GM12878 (cell line): Measurements from ENCODE around the gene ISCU. TPM values are rescaled to one million over a fixed set of nuclear protein-coding genes. Genes with fewer than 3 reads are reported as not detected.

ENCODE experiments used
- ATAC-seq: fragments of 200-7000 bp; cut with Tn5 transposase; 3 replicates; pipeline ENCODE4 v1.9.1; 2020; ENCODE audit warnings: mild to moderate bottlenecking, moderate library complexity
- BruUV-seq: library from RNA; stranded (reverse); fragments of 400-500 nt; replicated peaks from 2 replicates; lab custom pipeline; 2021; lab: Mats Ljungman, UMichigan
- CTCF ChIA-PET: fragments of 300-600 bp; sonication (Branson Sonifier 250); formaldehyde crosslinking; extraction: SDS; loops from one replicate; lab custom pipeline; 2021; ENCODE audit warnings: inconsistent platforms; lab: Yijun Ruan, JAX
- POLR2A ChIA-PET: fragments of 350-600 bp; formaldehyde crosslinking; extraction: SDS; loops from one replicate; lab custom pipeline; 2021; ENCODE audit warnings: inconsistent platforms; lab: Charles Lee
- RAD21 ChIA-PET: fragments of 300-600 bp; sonication (Branson Sonifier 250); formaldehyde crosslinking; loops from one replicate; lab custom pipeline; 2023; ENCODE audit warnings: antibody characterized with exemption; ENCODE audit not compliant: unreplicated experiment; lab: Charles Lee
- SMC1A ChIA-PET: fragments of 300-600 bp; sonication (Branson Sonifier 250); formaldehyde crosslinking; loops from one replicate; lab custom pipeline; 2023; ENCODE audit not compliant: unreplicated experiment, uncharacterized antibody; lab: Charles Lee
- DNase-seq: peaks from one replicate; pipeline ENCODE4 v3.0.0-alpha.2; 2011; ENCODE audit warnings: low read depth, low spot score
- FAIRE-seq: peaks from 3 replicates; lab custom pipeline; 2011; peaks lifted over from hg19 to GRCh38; lab: Jason Lieb, UNC
- H2AFZ ChIP-seq: 2 replicates; pipeline ENCODE4 v1.6.0; 2011; ENCODE audit warnings: low read depth, low read length, control low read depth; ENCODE audit not compliant: control insufficient read depth
- H3K27ac ChIP-seq: 2 replicates; pipeline ENCODE4 v1.5.1; 2011; ENCODE audit warnings: control low read depth; ENCODE audit not compliant: control insufficient read depth, insufficient read depth
- H3K27me3 ChIP-seq, 2 experiments: replicated peaks in 1 of 2; 2 replicates each; pipeline versions ENCODE4 v1.6.0 to v1.6.1; 2011; ENCODE audit warnings: low read length in 1 of 2; ENCODE audit not compliant: control insufficient read depth in 2 of 2, insufficient read depth in 2 of 2
- H3K36me3 ChIP-seq, 2 experiments: 2 replicates each; pipeline ENCODE4 v1.5.1; 2011; ENCODE audit warnings: low read length in 1 of 2; ENCODE audit not compliant: control insufficient read depth in 2 of 2, insufficient read depth in 2 of 2
- H3K4me1 ChIP-seq: 2 replicates; pipeline ENCODE4 v1.6.1; 2011; ENCODE audit warnings: mild to moderate bottlenecking, low read length, moderate library complexity, mixed read lengths; ENCODE audit not compliant: control insufficient read depth, insufficient read depth
- H3K4me2 ChIP-seq: 2 replicates; pipeline ENCODE4 v1.6.0; 2011; ENCODE audit warnings: control low read depth; ENCODE audit not compliant: control insufficient read depth, insufficient read depth
- H3K4me3 ChIP-seq: fragments of 200-600 bp; sonication (generic); 2 replicates; pipeline ENCODE4 v1.5.1; 2016
- H3K79me2 ChIP-seq: 2 replicates; pipeline ENCODE4 v1.6.0; 2011; ENCODE audit warnings: low read length; ENCODE audit not compliant: control insufficient read depth, insufficient read depth
- H3K9ac ChIP-seq: 2 replicates; pipeline ENCODE4 v1.8.0; 2011; ENCODE audit warnings: low read length, control low read depth, mixed read lengths; ENCODE audit not compliant: control insufficient read depth, insufficient read depth
- H3K9me3 ChIP-seq: replicated peaks from 3 replicates; pipeline ENCODE4 v1.5.1; 2011; ENCODE audit warnings: mild to moderate bottlenecking, low read length; ENCODE audit not compliant: control insufficient read depth, insufficient read depth
- H4K20me1 ChIP-seq: 2 replicates; pipeline ENCODE4 v1.6.0; 2011; ENCODE audit not compliant: control insufficient read depth, insufficient read depth
- ATF7 ChIP-seq: fragments of 450-650 bp; IDR thresholded peaks from 2 replicates; pipeline ENCODE4 v1.6.1; 2016; ENCODE audit warnings: low read depth, mild to moderate bottlenecking
- BHLHE40 ChIP-seq, 2 experiments: fragments of 450-650 bp in 1 of 2; IDR thresholded peaks; 2 replicates each; pipeline ENCODE4 v1.6.1; 2011 to 2017; ENCODE audit warnings: low read depth in 2 of 2, borderline replicate concordance in 1 of 2, improper control_type of control experiment in 1 of 2, low read length in 1 of 2, mild to moderate bottlenecking in 1 of 2
- CBFB ChIP-seq: IDR thresholded peaks from 2 replicates; pipeline ENCODE4 v1.6.1; 2016; ENCODE audit warnings: antibody characterized with exemption, low read depth
- EZH2 ChIP-seq: IDR thresholded peaks from 2 replicates; pipeline ENCODE4 v1.6.1; 2012; ENCODE audit warnings: low read depth, mild to moderate bottlenecking, control low read depth, inconsistent platforms, low read length, borderline replicate concordance; ENCODE audit not compliant: control insufficient read depth
- GATAD2B ChIP-seq: fragments of 450-650 bp; conservative IDR thresholded peaks from 2 replicates; pipeline ENCODE4 v1.6.1; 2017; ENCODE audit warnings: low read depth, mild to moderate bottlenecking, moderate library complexity
- IRF5 ChIP-seq: fragments of 450-650 bp; IDR thresholded peaks from 2 replicates; pipeline ENCODE4 v1.6.1; 2017; ENCODE audit warnings: borderline replicate concordance
- MTA3 ChIP-seq: IDR thresholded peaks from 2 replicates; pipeline ENCODE4 v1.6.1; 2012; ENCODE audit warnings: low read length, inconsistent platforms, borderline replicate concordance
- NBN ChIP-seq: fragments of 450-650 bp; IDR thresholded peaks from 2 replicates; pipeline ENCODE4 v1.6.1; 2016
- NFXL1 ChIP-seq: fragments of 450-650 bp; IDR thresholded peaks from 2 replicates; pipeline ENCODE4 v1.6.1; 2017; ENCODE audit warnings: antibody characterized with exemption, mild to moderate bottlenecking, borderline replicate concordance
- NFYA ChIP-seq: IDR thresholded peaks from 2 replicates; pipeline ENCODE4 v1.6.1; 2011; ENCODE audit warnings: low read depth, mild to moderate bottlenecking, low read length, improper control_type of control experiment, borderline replicate concordance
- PML ChIP-seq: IDR thresholded peaks from 2 replicates; pipeline ENCODE4 v1.6.1; 2012; ENCODE audit warnings: low read length, inconsistent platforms
- POLR2AphosphoS5 ChIP-seq: IDR thresholded peaks from 2 replicates; pipeline ENCODE4 v1.6.1; 2011; ENCODE audit warnings: mild to moderate bottlenecking, low read length, inconsistent platforms
- SMAD5 ChIP-seq: IDR thresholded peaks from 2 replicates; pipeline ENCODE4 v1.6.1; 2016; ENCODE audit warnings: antibody characterized with exemption, low read depth
- SPI1 ChIP-seq: IDR thresholded peaks from 2 replicates; pipeline ENCODE4 v1.6.1; 2011; ENCODE audit warnings: low read depth, mild to moderate bottlenecking, low read length, moderate library complexity, borderline replicate concordance; ENCODE audit not compliant: insufficient read depth
- ZBTB33 ChIP-seq: fragments of 450-650 bp; IDR thresholded peaks from 2 replicates; pipeline ENCODE4 v1.6.1; 2017; ENCODE audit warnings: mild to moderate bottlenecking
- WGBS: methylation state at CpG from one replicate; pipeline ENCODE4 v1.1.6; 2016; ENCODE audit warnings: low lambda C conversion rate; ENCODE audit not compliant: insufficient replicate concordance, insufficient coverage; ENCODE audit errors: missing lambda C conversion rate; 5-methylcytosine and 5-hydroxymethylcytosine counted together
- in situ Hi-C: fragments of 300-500 bp; cut with MboI; formaldehyde crosslinking; loops from 9 replicates; pipeline ENCODE4 v1.14.3; 2018; ENCODE audit warnings: mixed read lengths
- intact Hi-C: fragments of 100-400 bp; cut with micrococcal nuclease; formaldehyde crosslinking; loops from one replicate; pipeline ENCODE4 v1.14.2; 2022; ENCODE audit not compliant: unreplicated experiment
- polyA plus RNA-seq, 11 experiments: library from polyadenylated mRNA; depleted of rRNA in 4 of 11; unstranded in 6 of 11; stranded (reverse) in 5 of 11; fragments of >200 nt; fragmentation: Nextera tagmentation in 4 of 11; fragmentation: Illumina TruSeq in 1 of 11; extraction: Ambion mirVana in 4 of 11; extraction: Trizol in 1 of 11; gene quantifications; 1 replicate in 1 of 11; 2 replicates in 10 of 11; pipeline versions ENCODE4 v1.2.1 to v1.2.3, GENCODE V29; 2011 to 2016; ENCODE audit warnings: inconsistent platforms in 2 of 11, missing spikeins in 2 of 11, low read depth in 1 of 11
- total RNA-seq, 4 experiments: library from RNA; depleted of rRNA in 3 of 4; stranded (reverse); fragments of >200 nt in 3 of 4; fragmentation: Illumina TruSeq in 1 of 4; extraction: Trizol in 1 of 4; gene quantifications; 2 replicates each; pipeline versions ENCODE4 v1.2.1 to v1.2.3, GENCODE V29; 2013 to 2021

Gene ISCU
- total and polyA plus RNA-seq, 10 of the 15 experiments (the other 5 are each of a cell fraction or from before 2014, with no cell fraction given): 32.8 to 260 (median 127) TPM

GRCh38 chr12:108596854-108597558, 34.6 kb downstream of the ISCU start (continued):
- TF ChIP-seq MTA3 (no peak), SMAD5 (no peak), ZBTB33 (no peak)

- H4K20me1 ChIP-seq: no peaks in the 10 kb centered on the region
- H3K79me2 ChIP-seq: no peaks in the 10 kb centered on the region
- H2AFZ ChIP-seq: no peak within 1 kb of the TSS
- H3K9me3 ChIP-seq: no peaks in the 10 kb centered on the region
- no peaks in the 10 kb centered on the region for H3K4me1 ChIP-seq
- peak; percentile 55 for ATAC-seq
- in situ Hi-C loops: no loop called here
- FAIRE-seq: no peak
- 37% methylated on average over 19 of the region's 27 CpGs for WGBS
- no peaks in the 10 kb centered on the region for H3K36me3 ChIP-seq
- H3K9ac ChIP-seq: no peak within 1 kb of the TSS
- H3K4me3 ChIP-seq: no peak within 1 kb of the TSS
- no peak for TF ChIP-seq POLR2AphosphoS5
- no peak for TF ChIP-seq NBN
- TF ChIP-seq BHLHE40 (IDR thresholded peaks at IDR 0.05; ENCODE audit: borderline replicate concordance in 1 of 2, low read depth in 2 of 2, low read length in 1 of 2): no peak
- peak; percentile 52; the same call in 1 of the 2 replicates for TF ChIP-seq SPI1
- TF ChIP-seq ATF7: no peak
- TF ChIP-seq EZH2: no peak
- no peak for TF ChIP-seq CBFB
- TF ChIP-seq NFXL1: peak; percentile 89
- TF ChIP-seq IRF5: no peak
- no peak for TF ChIP-seq PML
- no peak for TF ChIP-seq NFYA
- no peak for TF ChIP-seq GATAD2B
- TF ChIP-seq, all 136 proteins: peak for 2
- Histone ChIP-seq H3K27me3 (no peaks in the 10 kb centered on the region), H3K4me2 (no peak within 1 kb of the TSS), H3K27ac (no peak within 1 kb of the TSS)
- ChIA-PET SMC1A (interaction anchor here (0.9 to 1.0 kb wide), 2 partner anchors 20 to 22 kb away, joined by 4 to 5 read pairs; no protein-coding TSS in a partner anchor), CTCF (interaction anchor here (1.0 to 1.2 kb wide), 2 partner anchors 19 to 25 kb away, joined by 3 to 4 read pairs; no protein-coding TSS in a partner anchor), RAD21 (interaction anchor here (0.6 kb wide), 1 partner anchor 15 kb away, joined by 3 read pairs; no protein-coding TSS in a partner anchor), POLR2A (interaction anchor here (0.5 kb wide), 1 partner anchor 25 kb away, joined by 4 read pairs; no protein-coding TSS in a partner anchor)
- no peak for DNase-seq
- intact Hi-C loops: no loop called here
- BruUV-seq: no TSS peak
These were observed 35.4 kb downstream of the ISCU start, which contains the start of gene TMEM119 for GRCh38 chr12:108597559-108598471. Gene TMEM119, minus strand, starts transcription at chr12:108598084. Its CDS starts 5,701 bp downstream, at chr12:108592383.
